IPS-NIHi11 (cell line): ENCODE data around the gene PROB1.
"Not testable (repeated sequence)": the region's sequence is repeated elsewhere in the genome, so short reads cannot be mapped to it uniquely, and the experiment has no call there.

Source experiments
- DNase-seq: peaks from one replicate; pipeline ENCODE4 v3.0.0; 2012; ENCODE audit warnings: mixed read lengths, low spot score

Gene PROB1, protein sequence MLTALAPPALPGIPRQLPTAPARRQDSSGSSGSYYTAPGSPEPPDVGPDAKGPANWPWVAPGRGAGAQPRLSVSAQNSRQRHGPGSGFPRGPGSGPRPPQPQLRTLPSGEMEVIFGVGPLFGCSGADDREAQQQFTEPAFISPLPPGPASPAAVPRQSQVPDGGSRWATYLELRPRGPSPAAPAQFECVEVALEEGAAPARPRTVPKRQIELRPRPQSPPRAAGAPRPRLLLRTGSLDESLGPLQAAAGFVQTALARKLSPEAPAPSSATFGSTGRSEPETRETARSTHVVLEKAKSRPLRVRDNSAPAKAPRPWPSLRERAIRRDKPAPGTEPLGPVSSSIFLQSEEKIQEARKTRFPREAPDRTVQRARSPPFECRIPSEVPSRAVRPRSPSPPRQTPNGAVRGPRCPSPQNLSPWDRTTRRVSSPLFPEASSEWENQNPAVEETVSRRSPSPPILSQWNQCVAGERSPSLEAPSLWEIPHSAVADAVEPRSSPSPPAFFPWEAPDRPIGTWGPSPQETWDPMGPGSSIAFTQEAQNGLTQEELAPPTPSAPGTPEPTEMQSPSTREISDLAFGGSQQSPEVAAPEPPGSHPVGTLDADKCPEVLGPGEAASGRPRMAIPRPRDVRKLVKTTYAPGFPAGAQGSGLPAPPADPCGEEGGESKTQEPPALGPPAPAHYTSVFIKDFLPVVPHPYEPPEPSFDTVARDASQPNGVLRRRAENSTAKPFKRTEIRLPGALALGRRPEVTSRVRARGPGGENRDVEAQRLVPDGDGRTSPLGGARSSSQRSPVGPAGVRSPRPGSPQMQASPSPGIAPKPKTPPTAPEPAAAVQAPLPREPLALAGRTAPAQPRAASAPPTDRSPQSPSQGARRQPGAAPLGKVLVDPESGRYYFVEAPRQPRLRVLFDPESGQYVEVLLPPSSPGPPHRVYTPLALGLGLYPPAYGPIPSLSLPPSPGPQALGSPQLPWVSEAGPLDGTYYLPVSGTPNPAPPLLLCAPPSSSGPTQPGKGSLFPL

DNA sequence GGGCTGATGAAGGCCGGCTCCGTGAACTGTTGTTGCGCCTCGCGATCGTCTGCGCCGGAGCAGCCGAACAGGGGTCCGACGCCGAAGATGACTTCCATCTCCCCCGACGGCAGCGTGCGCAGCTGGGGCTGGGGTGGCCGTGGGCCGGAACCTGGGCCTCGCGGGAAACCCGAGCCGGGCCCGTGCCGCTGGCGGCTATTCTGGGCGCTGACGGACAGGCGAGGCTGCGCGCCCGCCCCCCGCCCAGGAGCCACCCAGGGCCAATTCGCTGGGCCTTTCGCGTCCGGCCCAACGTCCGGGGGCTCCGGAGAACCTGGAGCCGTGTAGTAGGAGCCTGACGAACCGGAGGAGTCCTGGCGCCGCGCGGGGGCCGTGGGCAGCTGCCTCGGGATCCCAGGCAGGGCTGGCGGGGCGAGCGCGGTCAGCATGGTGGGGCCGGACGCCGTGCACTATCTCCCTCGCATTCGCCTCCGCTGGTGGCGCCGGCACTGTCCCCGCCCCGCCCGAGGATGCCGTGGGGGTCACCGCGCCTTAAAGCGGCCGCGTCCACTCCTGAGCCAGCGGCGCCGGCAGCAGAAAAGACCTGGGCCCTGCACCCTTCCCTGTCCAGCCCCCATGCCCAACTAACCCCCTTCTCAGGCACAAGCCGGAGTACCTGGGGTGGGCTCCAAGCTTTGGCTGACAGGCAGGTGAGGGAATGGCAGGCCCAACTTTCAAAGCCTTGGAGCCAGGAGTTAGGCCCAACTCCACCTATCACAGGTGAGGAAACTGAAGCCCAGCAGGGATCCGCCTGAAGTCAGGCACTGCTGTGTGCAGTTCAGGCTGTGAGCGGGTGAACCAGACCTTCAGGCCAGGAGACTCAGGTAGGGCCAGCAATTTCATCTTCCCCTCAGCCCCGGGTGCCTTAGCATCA lies at the start of gene PROB1:
Gene PROB1 (minus strand): TSS at position 451 of the 913 bp plus-strand sequence. CDS start 23 bp downstream, at position 428.
- DNase-seq = no peak

- no peak for DNase-seq
Measured at GRCh38 chr5:139443831-139444453, 49.0 kb upstream of the PROB1 start.

- DNase-seq = not testable (repeated sequence)
Measured at GRCh38 chr5:139440416-139440815, 45.5 kb upstream of the PROB1 start.

GRCh38 chr5:139439013-139439903 lies 44.4 kb upstream of the PROB1 start, which contains the start of gene DNAJC18:
Gene DNAJC18 (minus strand): TSS chr5:139439525. CDS start chr5:139439445, 80 bp downstream.
- DNase-seq = peak; percentile 100

DNA sequence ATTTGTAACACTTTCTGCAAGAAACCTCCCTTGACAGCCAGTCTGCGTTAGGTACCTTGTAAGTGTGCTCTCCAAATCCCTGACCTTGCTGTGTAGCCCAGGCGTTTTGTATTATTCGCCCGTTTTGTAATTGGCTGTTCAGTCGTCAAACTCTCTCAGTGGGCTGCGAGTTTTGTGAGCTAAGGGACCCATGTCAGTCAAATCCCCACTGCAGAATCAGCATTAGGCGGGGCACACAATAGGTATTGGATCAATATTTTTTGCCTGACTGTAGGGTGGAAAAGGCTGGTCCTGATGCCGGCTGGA lies 43.8 kb upstream of the PROB1 start:
- DNase-seq = no peak

DNA sequence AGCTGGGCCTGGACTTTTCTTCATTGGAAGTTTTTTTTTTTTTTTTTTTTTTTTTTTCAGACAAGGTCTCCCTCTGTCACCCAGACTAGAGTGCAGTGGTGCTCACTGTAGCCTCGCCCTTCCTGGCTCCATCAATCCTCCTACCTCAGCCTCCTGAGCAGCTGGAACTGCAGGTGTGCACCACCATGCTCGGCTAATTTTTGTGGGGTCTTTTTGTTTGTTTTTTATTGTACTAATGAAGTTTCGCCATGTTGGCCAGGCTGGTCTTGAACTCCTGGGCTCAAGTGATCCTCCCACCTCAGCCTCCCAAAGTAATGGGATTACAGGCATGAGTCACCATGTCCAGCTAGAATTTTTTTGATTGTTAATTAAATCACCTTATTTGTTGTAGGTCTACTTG lies 40.8 kb upstream of the PROB1 start:
- no peak for DNase-seq

DNA sequence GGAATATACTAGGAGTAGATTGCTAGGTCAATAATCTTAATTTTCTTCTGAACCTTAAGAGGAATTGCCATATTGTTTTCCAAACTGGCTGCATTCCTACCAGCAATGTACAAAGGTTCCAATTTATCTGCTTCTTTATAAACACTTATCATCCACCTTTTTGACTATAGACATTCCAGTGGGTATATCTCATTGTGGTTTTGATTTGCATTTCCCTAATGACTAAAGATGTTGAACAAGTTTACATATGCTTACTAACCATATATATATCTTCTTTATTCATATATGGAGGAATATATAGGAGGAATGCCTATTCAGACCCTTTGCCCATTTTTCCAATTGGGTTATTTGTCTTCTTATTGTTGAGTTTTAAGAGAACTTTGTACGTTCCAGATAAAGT lies 36.8 kb upstream of the PROB1 start:
- DNase-seq = no peak

- DNase-seq = no peak
Measured at GRCh38 chr5:139430015-139430414, 35.1 kb upstream of the PROB1 start.

DNA sequence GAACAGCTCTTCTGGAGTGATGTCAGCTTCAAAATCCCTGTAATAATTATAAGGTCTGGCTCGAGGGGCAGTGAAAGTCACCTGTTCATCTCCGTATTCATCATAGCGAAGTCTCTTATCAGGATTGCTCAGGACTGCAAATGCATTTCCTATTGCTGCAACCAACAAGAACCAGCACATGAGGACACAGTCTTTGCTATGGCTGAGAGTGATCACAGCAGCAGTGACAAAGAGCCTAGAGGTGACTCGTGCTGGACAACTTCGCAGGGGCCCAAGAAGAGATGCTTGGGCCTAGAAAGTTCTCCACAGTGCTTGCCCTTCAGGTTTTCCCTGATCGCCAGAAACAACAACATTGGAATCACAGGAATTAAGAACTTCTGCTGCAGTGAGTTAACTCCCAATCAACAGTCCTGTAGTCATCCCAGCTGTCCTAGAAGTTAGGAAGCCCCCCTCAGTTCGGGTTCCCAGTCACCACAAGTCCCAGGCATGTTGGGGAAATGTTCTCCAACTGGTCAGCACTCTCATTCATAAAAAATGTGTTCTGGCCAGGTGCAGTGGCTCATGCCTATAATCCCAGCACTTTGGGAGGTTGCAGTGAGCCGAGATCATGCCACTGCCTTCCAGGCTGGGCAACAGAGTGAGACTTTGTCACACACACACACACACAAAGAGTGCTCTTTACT lies 31.4 kb upstream of the PROB1 start:
- no peak for DNase-seq

- DNase-seq = no peak
Measured at GRCh38 chr5:139425497-139425896, 30.6 kb upstream of the PROB1 start.

DNA sequence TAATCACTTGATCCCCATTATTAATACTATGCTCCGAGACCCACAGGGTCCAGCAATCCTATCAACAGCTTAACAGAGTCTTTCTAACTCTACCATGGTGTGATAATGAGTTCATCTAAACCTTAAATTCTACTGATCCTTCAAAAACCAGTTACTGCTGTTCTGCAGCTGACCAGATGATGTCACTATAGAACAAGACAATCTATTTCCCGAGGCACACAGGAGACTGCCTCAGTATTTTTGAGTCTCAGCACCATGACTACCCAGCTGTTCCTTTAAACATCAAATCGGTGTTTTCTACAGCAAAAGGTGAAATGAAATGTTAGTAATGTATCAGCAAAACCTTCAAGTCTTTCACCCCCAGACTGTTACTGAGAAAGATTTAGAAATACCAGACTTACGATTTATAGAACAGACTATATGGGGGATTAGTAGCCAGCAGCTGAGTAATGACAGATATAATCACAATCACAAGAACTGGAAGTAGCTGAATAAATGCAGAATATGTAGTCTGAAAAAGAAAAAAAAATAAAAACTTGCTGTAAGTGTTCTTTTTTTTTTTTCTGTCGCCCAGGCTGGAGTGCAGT lies 27.5 kb upstream of the PROB1 start:
- DNase-seq = peak; percentile 79

- no peak for DNase-seq
Measured at GRCh38 chr5:139419226-139420192, 24.6 kb upstream of the PROB1 start.

- DNase-seq = no peak
Measured at GRCh38 chr5:139418793-139419192, 23.9 kb upstream of the PROB1 start.

DNA sequence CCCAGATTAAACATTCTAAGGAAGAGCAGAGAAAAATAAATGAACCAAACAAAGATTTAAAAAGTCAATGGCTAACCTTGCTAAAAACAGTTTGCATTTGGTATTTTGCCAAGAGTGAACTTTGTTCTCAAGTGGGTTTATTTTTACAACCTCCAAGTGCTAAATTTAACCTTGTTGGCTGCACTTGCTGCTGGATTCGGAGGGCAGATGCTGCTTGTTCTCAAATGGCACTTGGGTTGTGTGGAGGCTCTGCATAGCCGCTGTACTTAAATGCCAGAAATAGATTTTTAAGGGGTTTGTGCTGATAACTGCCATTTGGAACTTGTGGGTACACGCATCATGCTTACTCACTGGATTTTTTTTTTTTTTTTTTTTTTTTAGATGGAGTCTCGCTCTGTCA lies 22.3 kb upstream of the PROB1 start:
- DNase-seq = no peak

DNA sequence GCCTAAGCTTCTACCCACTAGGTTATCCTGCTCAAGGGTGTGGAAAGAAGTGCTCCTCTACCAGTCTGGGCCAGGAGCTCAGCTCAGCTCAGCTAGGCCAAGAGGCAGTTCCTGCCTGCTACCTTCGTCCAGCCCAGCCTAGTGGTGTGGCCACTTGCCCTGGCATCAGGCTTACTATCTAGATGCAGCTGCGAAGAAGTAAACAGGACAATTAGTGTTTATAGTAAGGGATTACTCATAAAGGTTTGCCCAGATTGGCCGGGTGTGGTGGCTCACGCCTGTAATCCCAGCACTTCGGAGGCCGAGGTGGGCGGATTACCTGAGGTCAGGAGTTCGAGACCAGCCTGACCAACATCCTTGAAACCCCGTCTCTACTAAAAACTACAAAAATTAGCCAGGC lies 21.7 kb upstream of the PROB1 start:
- no peak for DNase-seq

GRCh38 chr5:139415869-139416268 lies 21.0 kb upstream of the PROB1 start:
- DNase-seq = no peak

DNA sequence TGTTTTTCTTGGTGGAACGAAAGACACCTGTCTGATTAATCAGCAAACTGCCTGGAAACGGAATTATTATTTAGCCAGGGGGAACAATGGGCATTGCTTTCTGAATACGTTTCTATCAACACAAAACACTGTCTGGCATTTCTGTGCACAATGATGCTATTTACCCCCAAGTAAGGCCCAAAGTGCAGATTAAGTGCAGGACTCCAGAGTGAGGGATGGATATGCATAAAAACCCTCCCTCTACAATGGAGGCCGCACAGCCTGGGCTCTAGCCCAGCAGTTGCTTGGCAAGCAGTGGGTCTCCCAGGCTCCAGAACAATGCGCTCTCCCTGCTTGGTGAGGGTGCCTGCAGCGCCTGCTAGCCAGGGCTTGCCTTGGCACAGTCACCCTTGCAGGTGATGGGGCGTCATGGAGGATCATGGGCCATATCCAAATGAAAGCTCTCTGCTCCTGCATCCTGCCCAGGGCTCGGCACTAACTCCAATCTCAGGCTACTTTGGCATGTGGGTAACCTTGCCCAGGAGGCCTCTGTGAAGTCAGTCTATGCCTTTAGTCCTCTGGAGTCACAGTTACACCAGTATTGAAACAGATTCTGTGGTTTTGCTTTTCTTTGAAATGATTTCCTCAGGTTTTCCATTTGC lies 20.4 kb upstream of the PROB1 start:
- no peak for DNase-seq
